NCI-H524 treated with DMSO at 0.1 percent for 48 hours (cell line): ENCODE data around the gene ITGA11.

ENCODE experiments used
- DNase-seq: peaks from one replicate; lab custom pipeline; 2025; lab: John Stamatoyannopoulos, UW

Gene ITGA11

DNA sequence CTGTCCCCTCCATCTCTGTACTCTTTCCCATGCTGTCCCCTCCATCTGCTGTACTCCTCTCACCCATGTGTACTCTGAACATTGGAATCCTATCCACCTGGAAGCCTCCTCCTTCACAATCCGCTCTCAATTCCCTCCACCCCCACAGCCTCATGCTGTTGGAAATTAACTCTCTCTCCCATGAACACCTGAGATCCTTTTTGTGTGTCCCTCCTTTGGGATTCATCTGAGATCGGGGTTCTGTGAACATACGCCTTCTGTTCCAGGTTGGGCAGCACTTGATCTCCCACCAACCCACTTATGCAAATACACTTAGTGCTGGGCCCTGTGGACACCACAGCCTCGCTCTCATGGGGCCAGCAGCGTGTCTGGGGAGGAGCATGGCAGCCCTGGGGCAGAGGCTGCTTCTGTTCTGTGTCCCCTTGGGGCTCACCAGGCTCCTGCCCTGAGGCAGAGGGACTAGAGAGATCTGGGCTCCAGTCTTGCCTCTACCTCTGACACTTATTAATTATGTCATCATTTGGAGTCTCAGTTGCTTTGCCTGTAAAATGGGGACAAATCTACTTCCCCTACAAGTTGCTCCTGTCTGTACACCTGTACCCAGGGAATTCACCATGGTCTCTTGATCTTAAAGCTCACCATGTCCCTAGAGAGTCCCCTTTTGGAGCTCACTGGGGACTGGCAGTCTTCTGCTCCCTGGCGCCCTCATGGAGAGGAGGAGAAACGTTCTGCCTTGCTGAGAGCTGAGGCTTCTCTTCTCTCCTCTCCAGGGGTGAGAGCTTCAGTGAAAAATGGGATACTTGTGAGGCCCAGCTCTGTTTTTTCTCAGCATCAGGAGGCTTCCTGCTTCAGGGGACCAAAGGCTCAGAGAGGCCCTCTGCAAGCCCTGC lies 42.7 kb downstream of the ITGA11 start:
- DNase-seq, result no peak

DNA sequence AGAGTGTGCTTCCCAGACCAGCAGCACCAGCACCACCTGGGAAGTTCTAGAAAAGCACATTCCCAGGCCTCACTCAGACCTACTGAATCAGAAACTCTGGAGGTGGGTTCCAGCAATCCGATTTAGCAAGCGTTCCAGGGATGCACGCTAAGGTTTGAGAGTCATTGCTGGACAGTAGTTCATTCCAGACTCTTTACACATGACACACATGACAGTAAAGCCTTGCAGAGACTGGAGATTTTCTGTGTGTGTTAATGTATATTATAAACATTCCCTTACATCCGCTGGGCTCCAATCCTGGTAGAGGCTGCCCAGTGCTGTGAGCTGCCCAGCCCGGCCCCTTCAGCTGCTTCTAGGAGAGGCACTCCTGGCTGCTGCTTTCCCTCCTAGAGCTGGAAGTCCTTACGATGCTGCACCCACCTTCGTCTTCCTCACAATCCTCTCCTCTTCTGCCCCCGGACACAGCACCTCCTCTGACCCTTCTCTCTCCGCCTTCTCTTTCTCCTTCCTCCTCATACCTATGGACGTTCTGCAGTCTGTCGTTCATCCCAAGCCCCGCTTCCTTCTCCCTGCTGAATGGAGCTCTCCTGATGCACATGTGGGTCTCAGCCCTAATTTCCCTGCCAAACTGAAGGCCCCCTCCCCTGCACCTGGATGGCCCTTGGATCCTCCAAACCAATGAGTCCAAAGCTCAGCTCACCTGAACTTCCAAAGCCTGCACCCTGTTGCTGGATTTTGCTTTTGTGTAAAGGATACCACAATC lies 44.4 kb downstream of the ITGA11 start:
- DNase-seq, result no peak

DNA sequence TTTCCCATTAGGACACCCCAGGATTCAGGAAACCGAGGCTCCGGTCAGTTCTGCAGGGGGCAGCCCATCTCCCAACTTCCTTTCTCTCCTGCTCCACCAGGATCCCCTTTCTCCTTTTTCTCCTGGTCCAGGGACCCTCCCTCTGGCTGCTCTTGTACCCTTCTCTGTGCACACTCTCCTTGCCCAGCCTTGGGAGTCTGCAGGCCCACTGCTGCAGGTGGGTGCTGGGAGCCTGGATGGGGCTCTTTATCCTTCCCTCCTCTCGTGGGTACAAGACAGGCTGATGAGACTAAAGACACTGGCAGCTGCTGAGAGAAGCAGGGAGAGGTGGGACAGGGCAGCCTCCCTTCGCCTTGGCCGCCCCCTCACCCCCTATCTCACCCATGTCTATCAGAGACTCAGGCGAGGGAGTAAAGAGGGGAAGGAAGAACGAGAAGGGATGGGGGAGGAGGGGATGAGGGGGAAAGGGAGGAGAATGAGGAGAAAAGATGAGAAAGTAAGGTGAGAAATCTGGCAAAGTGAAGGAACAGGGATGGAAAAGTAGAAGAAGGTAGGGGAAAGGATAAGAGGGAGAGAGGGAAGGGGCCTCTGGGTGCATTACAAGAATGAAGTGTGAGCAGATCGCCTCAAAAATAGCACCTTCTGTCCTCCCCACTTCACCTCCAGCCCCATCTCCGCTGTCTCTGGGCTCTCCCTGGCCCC lies 45.2 kb downstream of the ITGA11 start:
- no peak for DNase-seq

DNA sequence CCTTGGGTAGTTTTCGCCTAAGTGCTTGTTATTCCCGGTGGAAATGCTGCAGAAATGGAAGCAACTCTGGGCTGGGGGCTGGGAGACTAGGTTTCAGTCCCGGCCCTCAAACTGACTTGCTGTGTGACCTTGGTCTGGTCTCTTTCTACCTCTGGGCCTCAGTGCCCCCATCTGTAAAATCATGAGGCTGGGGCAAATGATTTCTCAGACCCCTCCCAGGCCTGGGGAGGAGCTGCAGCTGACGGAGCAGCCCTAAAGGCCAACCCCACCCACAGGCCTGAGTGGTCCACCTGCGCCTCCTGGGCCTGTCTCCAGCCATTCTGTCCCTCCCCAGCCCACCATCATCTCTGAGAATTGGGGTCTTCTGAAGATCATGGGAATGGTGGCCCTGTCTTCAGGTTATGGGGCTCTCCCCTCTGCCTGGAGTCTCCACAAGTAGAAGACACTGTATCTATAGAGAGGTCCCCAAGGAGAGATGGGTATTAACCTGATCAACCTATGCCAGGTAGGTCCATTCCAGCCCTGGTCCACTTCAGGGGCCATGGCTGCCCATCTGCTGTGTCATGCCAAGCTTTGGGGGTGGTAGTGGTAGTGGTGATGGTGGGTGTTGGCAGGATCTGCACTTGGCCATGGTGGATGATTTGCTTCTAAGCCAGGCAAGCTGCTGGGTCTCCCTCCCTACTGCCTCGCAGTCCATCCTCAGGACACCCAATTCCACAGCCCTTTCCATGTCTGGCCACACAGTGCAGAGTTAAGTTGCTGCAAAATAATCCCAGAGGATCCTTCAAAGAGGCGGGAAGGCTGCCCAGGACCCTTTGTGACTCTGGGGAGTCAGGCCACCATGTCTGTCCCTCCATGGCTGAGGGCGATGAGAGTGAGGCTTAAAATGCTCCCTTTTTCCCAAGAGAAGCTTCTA lies 46.0 kb downstream of the ITGA11 start:
- no peak for DNase-seq

DNA sequence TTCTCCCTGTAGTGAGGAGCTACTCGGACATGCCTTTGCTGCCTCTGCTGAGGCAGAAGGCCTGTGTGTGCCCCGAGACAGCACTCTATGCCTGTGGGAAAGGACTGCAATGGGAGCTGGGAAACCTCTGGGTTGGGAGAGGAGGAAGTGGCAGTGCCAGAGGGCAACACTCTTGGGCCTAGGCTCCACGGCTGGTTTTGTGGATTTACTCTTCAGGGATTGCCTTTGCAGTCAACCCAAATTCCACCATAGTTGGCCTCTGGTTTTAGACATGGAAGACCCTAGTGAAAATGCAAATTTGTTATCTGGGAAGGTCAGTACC lies 46.8 kb downstream of the ITGA11 start:
- DNase-seq, result no peak

DNA sequence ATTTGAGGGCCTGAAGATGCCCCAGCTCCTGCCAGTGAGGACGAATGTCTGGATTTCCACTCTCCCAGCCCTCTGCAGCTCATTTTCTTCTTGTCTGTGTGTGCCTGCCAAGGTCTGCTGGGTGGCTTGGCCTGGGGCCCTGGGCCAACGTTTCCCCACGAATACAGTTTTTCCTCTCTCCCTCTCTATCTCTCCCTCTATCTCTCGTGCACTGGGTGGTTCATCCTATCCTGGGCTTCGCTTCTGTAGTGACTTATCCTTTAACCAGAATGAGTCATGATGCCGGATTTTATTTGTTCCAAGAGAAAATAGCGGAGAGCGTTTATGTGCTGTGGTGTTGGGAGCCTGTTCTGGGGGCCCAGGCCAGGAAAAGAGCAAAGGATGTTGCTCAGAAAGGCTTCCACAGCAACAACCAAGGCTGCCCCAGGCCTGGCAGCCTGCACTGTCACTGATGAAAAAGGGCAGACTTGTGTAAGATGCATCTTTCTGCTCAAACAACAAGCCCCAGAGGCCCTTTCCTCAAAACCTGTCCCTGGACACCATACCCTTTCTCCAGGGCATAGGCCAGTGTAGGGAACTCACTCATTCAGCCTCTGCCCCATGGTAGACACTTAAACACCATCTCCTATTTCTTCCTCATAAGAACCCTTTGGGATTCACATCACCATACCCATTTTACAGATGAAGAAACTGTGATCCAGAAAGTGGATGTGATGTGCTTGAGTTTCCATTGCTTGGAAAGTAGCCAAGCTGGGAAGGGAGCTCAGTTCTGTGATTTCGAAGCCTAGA lies 47.3 kb downstream of the ITGA11 start:
- no peak for DNase-seq

DNA sequence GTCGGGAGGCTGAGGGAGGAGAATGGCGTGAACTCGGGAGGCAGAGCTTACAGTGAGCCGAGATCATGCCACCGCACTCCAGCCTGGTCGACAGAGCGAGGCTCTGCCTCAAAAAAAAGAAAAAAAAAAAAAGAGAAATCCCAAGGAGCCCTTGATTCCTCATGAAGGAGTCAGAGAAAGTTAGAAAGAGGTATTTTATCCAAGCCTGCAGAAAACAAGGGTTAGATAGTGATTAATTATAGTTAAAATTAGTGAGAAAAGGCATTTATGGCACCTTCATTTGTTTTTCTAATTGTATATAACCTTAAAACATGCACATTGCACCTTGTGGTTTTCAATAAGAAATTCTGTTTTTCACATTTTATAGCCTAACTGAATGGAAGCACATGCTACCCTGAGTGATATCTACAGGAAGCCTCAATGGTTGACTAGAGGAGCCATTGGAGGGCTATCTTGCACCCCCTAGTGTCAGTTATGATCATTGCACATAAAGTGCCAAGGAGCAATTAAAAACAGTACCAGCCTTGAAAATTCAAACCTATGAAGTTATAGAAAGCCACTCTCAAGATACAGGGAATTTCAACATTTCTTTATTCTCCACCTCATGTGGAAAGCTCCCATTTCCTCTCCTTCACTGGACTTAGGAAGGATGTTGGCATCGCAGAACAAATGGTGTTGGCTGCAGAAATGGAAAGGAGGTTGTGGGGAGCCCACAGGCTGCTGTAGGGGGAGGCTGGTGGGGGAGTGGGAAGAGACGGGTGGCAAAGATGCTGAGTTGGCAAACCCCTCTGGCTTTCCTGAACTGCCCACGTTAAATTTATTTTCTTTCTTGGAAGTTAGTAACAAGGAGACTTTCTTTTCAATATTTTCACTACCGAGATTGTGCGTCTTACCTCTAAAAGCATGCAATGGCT lies 48.5 kb downstream of the ITGA11 start:
- no peak for DNase-seq

DNA sequence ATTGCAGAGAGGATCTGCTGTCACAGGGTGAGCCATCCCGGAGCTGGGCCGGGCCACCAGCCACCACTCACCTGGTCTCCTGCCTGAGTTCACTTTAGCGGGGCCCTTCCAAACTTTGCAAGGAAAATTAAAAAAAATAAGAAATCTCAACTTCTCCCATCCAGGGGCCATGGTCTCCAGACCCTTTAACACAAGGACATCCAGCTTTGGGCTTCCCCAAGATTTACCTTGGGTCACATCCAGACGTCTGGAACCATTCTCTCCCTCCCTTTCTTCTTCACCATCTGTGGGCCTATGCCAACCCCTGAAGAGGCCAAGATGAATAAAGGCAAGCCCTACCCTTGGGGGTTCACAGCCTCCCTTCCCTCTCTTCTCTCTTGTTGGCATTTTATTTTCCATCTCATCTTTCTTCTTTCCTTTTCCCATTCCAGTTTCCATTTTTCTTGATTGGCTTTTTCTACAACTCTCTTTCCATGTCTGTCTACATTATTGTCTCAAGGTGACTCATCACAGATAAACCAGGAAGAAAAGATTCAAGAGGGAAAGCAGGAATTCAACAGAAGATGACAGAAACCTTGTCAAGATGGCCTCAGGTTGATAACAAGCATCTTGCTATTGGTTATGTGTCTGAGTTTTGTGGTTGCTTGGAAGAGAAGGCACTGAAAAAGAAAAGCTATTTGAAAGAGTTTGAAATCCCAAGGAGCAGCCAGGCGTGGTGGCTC lies 49.5 kb downstream of the ITGA11 start:
- DNase-seq, result no peak

DNA sequence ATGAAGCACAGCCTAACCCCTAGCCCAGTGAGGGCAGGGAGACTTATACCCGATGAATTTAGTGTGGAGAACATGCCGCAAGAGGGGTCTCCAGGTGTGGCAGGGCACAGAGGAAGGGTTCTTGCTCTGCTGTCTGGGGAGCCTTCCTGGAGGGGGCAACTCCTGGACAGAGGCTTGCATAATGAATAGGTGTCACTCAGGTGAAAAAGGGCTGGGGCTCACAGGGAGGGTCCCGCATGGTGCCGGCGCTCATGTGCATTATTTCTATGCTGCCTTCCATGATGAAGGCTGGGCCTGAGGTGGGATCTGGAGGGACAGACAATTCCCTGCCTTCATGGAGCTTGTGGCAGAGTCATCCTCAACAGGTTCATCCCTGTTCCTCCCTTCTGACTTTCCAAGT lies 51.5 kb downstream of the ITGA11 start:
- no peak for DNase-seq

DNA sequence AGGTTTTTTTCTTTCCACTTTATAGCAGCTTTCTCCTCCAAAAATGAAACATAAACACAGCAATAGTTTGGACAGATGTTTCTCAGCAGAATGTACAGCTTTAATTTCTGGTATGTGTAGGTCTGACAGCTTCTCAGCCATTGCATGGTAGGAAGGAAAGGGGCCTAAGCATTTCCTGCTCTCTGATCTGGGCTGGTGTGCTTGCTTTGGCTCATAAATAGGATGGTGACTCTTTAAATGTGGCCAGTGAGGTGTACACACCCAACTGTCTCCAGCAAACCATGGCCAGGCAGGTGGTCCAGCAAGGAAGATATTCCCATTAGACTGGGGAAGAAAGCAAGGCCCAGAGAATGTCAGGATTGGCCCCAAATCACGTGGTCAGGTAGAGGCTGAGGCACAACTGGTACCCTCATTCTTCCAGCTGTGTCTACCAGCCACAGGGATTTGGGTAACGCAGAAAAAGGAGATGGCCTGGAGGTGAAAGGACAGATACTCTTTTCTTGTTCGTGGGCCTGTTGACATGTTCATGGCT lies 52.1 kb downstream of the ITGA11 start:
- DNase-seq, result no peak

DNA sequence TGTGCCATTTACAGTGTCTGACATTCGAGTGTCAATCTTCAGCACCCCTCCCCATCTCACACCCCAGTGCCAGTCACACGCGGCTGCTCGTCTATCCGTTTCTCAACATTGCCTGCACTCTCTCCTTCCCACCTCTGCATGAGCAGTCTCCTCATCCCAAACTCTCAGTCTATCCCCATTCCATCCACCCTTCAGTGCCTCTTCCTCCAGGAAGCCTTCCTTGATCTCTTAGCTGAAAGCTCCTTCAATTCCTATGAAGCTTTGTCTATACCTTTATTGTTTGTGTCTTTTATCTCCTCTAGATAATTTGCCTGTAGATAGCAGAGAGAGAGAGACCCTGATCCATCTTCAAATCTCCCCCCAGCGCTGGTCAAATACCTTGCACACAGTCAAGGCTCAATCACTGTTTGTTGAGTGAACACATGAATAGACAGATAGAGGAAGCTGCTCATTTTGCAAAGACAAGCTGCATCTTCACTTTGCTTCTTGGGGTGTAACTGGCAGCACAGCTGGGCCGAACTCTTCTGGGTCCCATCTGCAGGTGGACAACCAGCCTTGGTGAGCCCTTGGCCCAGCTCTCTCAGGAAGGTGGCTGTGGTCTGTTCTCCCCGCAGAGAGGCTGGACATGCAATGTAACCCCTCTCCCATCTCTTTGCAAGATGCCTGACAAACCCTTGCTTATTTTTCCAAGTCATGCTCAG lies 52.8 kb downstream of the ITGA11 start:
- no peak for DNase-seq

DNA sequence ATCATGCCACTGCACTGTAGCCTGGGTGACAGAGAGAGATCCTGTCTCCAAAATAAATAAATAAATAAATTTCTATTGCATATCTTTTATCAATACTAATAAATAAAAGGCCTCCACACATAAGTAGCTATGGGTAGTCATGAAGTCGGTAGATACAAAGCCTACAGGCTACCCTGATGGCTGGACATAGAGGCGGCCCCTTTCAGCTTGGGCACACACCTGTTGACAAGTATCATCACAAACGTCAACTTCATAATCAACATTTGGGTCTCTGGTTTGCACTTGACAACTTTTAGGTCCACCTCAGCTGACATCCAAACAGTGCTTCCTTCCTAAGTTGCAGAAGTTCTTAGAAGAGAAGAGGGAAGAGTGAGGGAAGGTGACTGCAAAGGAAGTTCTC lies 53.4 kb downstream of the ITGA11 start:
- no peak for DNase-seq

DNA sequence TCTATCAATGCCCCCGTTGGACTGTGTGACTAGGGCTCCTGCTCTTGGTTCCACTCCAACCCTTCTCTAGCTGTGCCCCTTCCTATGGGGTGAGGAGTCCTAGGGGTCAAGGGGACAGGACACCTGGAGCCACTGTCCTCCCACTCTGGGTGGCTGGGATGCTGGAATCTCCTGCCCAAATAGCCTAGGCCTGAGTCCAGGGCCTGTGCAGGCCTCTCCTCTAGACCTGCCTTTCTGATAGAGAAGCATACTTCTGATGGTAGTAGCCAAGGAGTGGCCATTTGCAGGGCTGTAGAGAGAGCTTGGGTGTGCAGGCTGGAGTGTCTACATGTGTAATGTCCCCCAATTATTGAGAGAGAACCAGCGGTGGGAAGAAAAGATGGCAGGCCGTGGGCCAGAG lies 54.2 kb downstream of the ITGA11 start:
- DNase-seq, result no peak

DNA sequence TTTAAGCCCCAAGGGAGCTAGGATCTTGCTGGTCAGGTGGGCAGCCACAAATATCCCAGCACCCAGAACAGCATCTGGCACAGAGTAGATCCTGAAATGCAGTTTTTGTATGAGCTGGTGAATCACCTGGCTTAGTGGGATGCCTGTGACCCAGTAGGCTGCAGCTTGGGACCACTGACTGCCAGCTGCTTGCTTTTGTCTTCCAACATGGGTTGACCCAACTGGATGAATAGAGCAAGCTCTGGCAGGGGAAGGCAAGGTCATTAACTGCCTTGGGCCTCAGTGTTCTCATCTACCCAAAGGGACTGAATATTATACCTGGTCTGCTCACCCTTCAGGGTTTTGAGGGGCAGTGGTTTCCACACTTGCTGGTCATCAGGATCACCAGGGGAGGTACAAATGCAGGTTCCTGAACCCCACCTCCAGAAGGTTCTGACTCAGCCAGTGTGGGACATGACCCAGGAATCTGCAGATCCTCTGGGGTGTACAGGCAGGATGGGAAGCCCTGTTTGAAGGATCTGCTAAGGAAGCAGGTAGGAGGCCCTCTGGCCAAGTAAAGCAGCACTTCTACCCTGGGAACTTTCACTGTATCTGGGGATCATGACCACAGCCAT lies 55.4 kb downstream of the ITGA11 start:
- DNase-seq, result no peak

DNA sequence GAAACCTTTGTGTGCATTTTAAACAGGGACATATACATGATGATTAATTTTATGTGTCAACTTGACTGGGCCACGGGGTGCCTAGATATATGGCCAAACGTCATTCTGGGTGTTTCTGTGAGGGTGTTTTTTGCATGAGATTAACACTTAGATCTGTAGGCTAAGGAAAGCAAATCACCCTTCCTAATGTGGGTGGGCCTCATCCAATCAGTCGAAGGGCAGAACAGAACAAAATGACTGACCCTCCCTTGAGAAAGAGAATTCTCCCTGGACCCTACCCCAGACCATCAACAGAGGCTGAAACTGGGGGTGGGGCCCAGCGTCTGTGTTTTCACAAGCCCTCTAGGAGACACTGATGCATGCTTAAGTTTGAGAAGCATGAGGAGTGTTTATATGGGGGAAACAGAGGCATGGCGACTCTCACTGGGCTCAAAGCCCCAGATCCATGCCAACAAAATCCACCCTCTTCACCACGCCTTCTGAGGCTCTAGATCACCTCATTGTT lies 56.2 kb downstream of the ITGA11 start:
- DNase-seq, result no peak

DNA sequence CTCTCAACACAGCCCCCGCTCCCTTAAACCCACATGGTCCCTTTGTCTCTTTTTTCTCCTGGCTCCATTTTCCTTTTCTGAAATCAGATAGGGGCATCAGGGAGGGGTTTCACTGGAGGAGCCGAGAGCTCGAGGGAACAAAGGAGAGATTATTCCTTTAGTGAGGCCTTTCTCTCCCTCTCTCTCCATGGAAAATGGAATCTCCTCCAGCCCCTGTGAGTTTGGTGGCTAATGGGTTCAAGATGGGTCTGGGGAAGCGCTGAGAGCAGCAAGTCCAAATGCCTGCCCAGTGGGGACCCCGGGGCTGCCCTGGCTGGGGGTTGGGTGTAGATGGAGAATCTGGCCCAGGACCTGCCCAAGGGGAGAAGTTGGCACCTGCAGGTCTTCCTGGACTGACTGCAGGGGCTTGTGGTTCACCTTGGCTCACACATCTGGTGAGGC lies 56.8 kb downstream of the ITGA11 start:
- DNase-seq, result no peak

DNA sequence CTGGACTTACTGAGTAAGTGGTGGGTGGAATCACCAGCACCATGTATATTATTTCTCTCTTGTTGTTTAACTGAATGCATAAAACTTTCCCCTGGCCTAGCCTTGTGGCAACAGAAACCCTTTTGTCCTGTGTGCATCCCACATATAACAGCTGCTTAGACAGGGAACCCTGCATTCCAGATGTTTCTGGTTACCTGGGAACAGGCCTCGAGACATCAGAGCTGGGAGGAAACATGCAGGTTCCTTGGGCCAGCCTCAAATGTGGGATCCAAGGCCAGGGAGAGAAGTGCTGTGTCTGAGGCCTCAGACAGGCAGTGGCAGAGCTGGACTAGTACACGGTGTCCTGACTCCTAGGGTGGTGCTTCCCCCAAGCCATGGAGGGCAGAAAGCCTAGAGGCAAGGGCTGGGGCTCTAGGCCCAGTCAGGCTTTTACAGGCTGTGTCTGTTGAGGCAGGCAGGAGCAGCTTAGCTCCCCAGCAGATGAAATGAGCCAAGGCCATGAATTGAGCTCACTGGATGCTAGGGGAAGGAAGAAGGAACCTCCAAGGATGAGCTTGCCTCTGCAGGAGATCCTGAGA lies 57.7 kb downstream of the ITGA11 start:
- no peak for DNase-seq
